HG02970 (cell line): ENCODE data around the gene CD276.
"Not testable (repeated sequence)": the region's sequence is repeated elsewhere in the genome, so short reads cannot be mapped to it uniquely, and the experiment has no call there.

Experiments
- ATAC-seq: cut with Tn5 transposase; IDR thresholded peaks from one replicate; pipeline ENCODE4 v1.9.1; 2021; ENCODE audit warnings: mild to moderate bottlenecking, moderate library complexity, moderate number of reproducible peaks; ENCODE audit not compliant: unreplicated experiment, low FRiP score

Gene CD276

GRCh38 chr15:73683777-73684580 lies at the start of gene CD276:
Gene CD276 (plus strand): TSS chr15:73684383. CDS start chr15:73699640, 15,257 bp downstream.
- ATAC-seq: no peak

DNA sequence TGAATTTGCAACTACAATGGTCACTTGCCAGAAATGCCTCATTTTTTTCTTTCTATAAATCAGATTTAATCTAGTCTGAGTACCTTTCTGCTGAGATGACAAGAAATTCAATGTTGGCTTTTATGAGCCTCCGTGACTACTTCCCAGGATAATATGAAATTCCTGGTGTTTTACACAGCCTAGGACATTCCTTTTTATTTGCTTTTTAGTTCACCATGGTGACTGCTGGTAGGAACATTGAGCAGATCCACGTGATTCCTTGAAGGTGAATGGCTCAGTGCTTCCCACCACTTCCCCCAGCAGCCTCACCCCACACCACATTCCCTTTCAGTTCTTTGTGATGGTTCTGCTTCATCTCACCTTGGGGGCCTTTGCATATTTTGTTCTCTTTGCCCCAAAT lies 46.7 kb upstream of the CD276 start:
- no peak for ATAC-seq

DNA sequence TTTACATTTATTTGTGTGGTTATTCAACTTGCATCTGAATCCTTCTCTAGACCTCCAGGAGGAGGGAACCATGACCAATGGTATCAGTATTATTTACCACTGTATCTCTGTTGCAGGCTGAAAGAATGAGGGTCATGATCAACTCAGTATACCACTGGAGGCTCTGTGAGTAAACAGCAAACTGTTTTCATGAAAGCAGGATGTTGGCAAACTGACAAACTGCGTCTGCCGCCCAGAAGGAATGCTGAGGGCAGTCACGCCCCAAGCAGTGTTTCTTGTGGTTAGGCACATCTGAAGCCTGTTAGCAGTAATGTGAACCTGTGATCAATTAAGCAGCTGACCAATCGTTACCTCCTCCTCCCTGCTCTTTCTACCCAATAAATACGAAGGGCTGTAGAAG lies 44.7 kb upstream of the CD276 start:
- ATAC-seq: not testable (repeated sequence)

- no peak for ATAC-seq
These were observed 36.7 kb upstream of the CD276 start for GRCh38 chr15:73647259-73648013.

- ATAC-seq: no peak
These were observed 36.2 kb upstream of the CD276 start for GRCh38 chr15:73648014-73648295.

GRCh38 chr15:73650416-73651126 lies 33.6 kb upstream of the CD276 start:
- ATAC-seq: no peak

GRCh38 chr15:73654659-73655058 lies 29.5 kb upstream of the CD276 start:
- no peak for ATAC-seq

- no peak for ATAC-seq
These were observed 28.5 kb upstream of the CD276 start for GRCh38 chr15:73655724-73656123.

DNA sequence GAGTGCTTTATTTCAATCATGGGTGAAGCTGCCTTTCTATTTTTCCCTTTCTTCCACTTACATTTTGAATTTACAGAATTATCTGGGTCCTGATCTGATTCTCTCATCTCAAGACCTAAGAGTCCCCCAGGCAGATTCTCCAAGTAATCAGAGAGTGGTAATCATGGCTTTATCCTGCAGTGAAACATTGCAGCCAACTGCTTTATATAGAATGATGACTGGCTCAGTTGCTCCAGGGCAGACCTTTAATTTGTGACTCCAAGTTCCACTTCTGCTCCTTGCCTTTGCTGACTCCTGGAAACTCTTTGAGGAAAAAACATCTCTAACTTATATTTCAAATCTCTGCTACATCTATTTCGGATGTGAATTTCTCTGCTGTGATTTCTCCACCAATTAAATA lies 25.5 kb upstream of the CD276 start:
- no peak for ATAC-seq

DNA sequence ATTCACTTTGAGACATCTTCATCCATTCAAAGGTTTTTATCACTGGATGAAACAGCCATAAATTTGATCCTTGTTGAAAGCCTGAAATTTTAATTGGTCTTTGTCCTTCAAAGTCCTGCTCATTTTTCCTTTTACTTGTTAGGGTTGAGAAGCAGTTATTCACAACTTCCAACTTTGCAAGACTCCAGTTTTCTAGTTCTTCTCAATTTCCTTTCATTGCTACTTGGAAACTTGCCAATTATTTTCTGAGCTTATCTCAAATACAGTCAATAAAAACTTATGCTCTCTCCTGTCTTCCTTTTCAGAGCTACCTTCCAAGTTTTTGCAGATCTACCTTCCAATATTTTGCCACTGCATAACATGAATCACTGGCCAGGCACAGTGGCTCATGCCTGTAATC lies 23.7 kb upstream of the CD276 start:
- no peak for ATAC-seq

DNA sequence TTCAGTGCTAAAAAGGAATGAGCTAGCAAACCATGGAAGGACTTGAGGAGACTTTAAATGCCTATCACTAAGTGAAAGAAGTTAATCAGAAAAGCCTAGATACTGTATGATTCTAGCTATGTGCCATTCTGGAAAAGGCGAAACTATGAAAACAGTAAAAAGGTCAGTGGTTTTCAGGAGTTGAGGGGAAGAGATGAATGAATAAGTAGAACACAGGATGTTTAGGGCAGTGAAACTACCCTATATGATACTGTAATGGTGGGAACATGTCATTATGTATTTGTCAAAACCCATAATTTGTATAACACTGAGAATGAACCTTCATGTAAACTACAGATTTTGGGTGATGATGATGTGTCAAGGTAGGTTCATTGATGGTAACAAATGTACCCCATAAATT lies 9.6 kb upstream of the CD276 start:
- no peak for ATAC-seq

DNA sequence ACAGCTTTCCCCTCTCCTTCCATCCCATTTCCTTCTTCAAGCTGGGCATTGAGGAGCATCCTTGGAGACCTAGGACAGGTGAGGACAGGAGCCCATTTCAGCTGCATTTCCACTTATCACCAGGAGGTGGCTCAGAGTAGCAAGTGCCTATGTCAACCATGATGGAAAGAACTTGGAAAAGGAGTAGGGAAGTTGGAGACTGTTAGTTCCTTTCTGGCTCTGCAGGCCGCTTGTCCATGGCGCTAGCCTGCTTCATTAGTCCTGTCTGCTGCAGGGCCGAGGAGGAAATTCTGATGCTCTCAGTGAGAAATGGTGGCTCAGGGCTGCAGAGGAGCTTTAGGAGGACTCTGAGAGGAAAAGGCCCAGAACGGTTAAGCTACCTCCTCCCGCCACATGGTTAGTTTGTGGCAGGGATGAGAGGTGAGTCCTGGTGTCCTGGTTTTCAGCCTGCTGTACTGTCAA lies 7.0 kb upstream of the CD276 start:
- no peak for ATAC-seq

- ATAC-seq: no peak
These were observed 6.5 kb upstream of the CD276 start for GRCh38 chr15:73677733-73678132.

- ATAC-seq: no peak
These were observed 5.7 kb upstream of the CD276 start for GRCh38 chr15:73678498-73678897.

GRCh38 chr15:73679180-73679579 lies 5.0 kb upstream of the CD276 start:
- no peak for ATAC-seq

DNA sequence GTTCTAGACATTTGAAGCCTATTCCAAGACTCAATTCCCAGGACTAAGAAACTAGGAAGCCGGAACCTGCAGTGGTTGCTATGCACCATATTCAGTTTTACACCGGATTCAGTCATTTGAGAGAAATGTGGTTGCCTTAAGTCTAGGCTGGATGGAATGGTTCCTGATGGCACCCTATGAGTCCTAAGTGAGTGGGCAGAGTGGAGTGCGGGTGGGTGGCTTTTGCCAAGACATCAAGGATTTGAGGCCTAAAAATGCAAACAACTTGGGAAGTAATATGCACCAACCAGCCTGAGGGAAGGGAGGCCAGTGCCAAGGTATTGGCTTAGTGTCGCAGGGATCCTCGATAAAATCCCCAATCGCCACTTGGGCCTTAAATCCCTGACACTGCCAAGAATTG lies 4.2 kb upstream of the CD276 start:
- ATAC-seq: no peak

GRCh38 chr15:73680549-73680948 lies 3.6 kb upstream of the CD276 start:
- ATAC-seq: no peak

- no peak for ATAC-seq
These were observed 3.1 kb upstream of the CD276 start for GRCh38 chr15:73681063-73681462.

DNA sequence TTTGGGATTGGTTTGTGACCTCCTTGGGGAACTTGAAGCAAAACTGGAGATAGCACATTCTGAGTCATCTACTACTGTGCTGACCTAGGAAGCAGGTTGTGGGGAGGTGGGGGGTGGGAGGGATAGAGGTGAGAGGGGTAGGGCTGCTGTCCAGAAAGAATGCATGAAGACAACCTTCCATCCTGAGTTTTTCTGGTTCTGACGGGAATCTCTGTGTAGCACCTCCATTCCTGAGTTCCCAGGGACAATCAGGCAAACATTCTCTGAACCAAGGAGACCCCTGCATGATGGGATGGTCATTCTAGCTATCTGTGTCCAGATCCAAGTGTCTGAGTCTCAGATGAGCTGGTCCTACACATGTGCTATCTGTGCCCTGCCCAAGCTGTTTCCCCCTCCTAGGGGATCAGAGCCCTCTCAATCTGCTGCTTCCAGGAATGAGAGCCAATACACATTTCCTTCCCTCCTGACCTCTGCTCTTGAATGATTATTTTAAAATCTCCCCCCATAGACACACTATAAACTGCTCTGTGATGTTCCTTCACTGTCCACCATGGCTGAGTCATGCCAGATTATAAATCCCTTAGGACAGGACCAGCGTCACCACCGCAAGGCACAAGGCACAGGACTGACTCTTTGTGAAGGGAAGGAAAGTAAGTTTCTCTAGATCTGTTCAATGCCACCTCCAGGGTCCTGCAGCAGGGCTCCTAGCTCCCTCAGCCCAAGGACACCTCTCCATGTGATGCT lies 2.2 kb upstream of the CD276 start:
- no peak for ATAC-seq

- no peak for ATAC-seq
These were observed 1.5 kb upstream of the CD276 start for GRCh38 chr15:73682600-73683090.
